Transverse colon (tissue), 4 donors: ENCODE measurements around the gene TBATA. TPM values are rescaled to one million over a fixed set of nuclear protein-coding genes. Genes with fewer than 3 reads are reported as not detected.

Experiments used
- DNase-seq: peaks from one replicate; pipeline ENCODE4 v3.0.0-alpha.2; 2019
- H3K27ac ChIP-seq, 4 donors: fragments of 200-600 bp; sonication (generic); 2 replicates each; pipeline ENCODE4 v1.5.1; 2016 to 2018; ENCODE audit warnings: inconsistent platforms in 4 of 4
- H3K27me3 ChIP-seq: fragments of 200-600 bp; sonication (generic); 2 replicates; pipeline ENCODE4 v1.5.1; 2017; ENCODE audit warnings: inconsistent platforms
- H3K36me3 ChIP-seq, 4 donors: fragments of 200-600 bp; sonication (generic); 2 replicates each; pipeline ENCODE4 v1.5.1; 2017 to 2019; ENCODE audit warnings: inconsistent platforms in 4 of 4
- H3K4me1 ChIP-seq, 4 donors: fragments of 200-600 bp; sonication (generic); 2 replicates each; pipeline ENCODE4 v1.5.1; 2017 to 2020; ENCODE audit warnings: inconsistent platforms in 4 of 4
- H3K4me3 ChIP-seq, 4 donors: fragments of 200-600 bp; sonication (generic); 1 replicate in 1 of 4; 2 replicates in 3 of 4; pipeline versions ENCODE4 v1.5.1 to v1.6.1; 2017 to 2019; ENCODE audit warnings: inconsistent platforms in 4 of 4
- H3K9me3 ChIP-seq, 2 donors: fragments of 200-600 bp; sonication (generic); 2 replicates each; pipeline ENCODE4 v1.5.1; 2017 to 2019; ENCODE audit warnings: inconsistent platforms in 2 of 2
- EP300 ChIP-seq: sonication (generic); formaldehyde crosslinking; IDR thresholded peaks from one replicate; pipeline ENCODE4 v1.6.1; 2017; ENCODE audit warnings: antibody characterized with exemption, low read depth
- POLR2A ChIP-seq: fragments of 450-650 bp; IDR thresholded peaks from one replicate; pipeline ENCODE4 v1.6.1; 2016; ENCODE audit warnings: antibody characterized with exemption, mild to moderate bottlenecking, moderate library complexity
- POLR2AphosphoS5 ChIP-seq, 3 donors: sonication (generic); formaldehyde crosslinking; IDR thresholded peaks; one replicate each; pipeline ENCODE4 v1.6.1; 2016; ENCODE audit warnings: antibody characterized with exemption in 3 of 3
- WGBS, 2 donors: methylation state at CpG; one replicate each; pipeline ENCODE4 v1.1.5; 2018; ENCODE audit warnings: low coverage in 1 of 2; 5-methylcytosine and 5-hydroxymethylcytosine counted together
- in situ Hi-C, 4 donors: fragments of 200-750 bp; cut with MboI; loops; one replicate each; pipeline versions ENCODE4 v1.15.0 to v1.15.1; 2017; ENCODE audit warnings: low sequenced_read_pairs in 3 of 4, low pct_ligation_motif_present in 1 of 4, low pct_unique_long_range_greater_than_20kb in 1 of 4
- intact Hi-C: fragments of 100-400 bp; cut with DNase I; formaldehyde crosslinking; loops from one replicate; pipeline ENCODE4 v1.15.1; 2023; ENCODE audit warnings: low total_unique reads
- total RNA-seq, 4 donors: library from RNA; depleted of rRNA; stranded (reverse); fragments of >200 nt; gene quantifications; one replicate each; pipeline ENCODE4 v1.1.0, GENCODE V29; 2016
- TF ChIP-seq, protein P1 (sequence below), 5 experiments: fragments of 200-600 bp in 3 of 5; fragments of 450-650 bp in 2 of 5; sonication (generic) in 3 of 5; IDR thresholded peaks; 1 replicate in 2 of 5; 2 replicates in 3 of 5; pipeline ENCODE4 v1.5.1; 2016 to 2017; ENCODE audit warnings: antibody characterized with exemption in 5 of 5, inconsistent platforms in 3 of 5, mild to moderate bottlenecking in 2 of 5, moderate library complexity in 1 of 5

Gene TBATA
- total RNA-seq, 4 donors from 2014 or later: not detected

GRCh38 chr10:70763567-70763966 lies 21.6 kb downstream of the TBATA start:
- no peak overlapping the region for H3K4me3 ChIP-seq
- H3K9me3 ChIP-seq: no peaks in the 10 kb centered on the region
- no peaks in the 10 kb centered on the region for H3K36me3 ChIP-seq
- WGBS, 2 donors: 68% methylated on average over 3 of the region's 3 CpGs; no CpG with 5 or more reads in 1 of the 2 donors
- no peak for DNase-seq
- no peak overlapping the region for H3K27ac ChIP-seq
- in situ Hi-C loops (loop anchor here in 3 of 4 donors (5.0 to 25.0 kb wide), 3 partner anchors 211 to 301 kb away; no protein-coding TSS in a partner anchor), intact Hi-C loops (no loop called here)
- H3K27me3 ChIP-seq: no peaks in the 10 kb centered on the region
- no peaks in the 10 kb centered on the region for H3K4me1 ChIP-seq
- TF ChIP-seq, protein P1, sequence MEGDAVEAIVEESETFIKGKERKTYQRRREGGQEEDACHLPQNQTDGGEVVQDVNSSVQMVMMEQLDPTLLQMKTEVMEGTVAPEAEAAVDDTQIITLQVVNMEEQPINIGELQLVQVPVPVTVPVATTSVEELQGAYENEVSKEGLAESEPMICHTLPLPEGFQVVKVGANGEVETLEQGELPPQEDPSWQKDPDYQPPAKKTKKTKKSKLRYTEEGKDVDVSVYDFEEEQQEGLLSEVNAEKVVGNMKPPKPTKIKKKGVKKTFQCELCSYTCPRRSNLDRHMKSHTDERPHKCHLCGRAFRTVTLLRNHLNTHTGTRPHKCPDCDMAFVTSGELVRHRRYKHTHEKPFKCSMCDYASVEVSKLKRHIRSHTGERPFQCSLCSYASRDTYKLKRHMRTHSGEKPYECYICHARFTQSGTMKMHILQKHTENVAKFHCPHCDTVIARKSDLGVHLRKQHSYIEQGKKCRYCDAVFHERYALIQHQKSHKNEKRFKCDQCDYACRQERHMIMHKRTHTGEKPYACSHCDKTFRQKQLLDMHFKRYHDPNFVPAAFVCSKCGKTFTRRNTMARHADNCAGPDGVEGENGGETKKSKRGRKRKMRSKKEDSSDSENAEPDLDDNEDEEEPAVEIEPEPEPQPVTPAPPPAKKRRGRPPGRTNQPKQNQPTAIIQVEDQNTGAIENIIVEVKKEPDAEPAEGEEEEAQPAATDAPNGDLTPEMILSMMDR (IDR thresholded peaks at IDR 0.05): no peak
- no peak for TF ChIP-seq POLR2A
- no peak for TF ChIP-seq EP300
- no peak for TF ChIP-seq POLR2AphosphoS5 (IDR thresholded peaks at IDR 0.05)

GRCh38 chr10:70762441-70763175 lies 22.6 kb downstream of the TBATA start:
- Histone ChIP-seq H3K4me1 (no peaks in the 10 kb centered on the region), H3K27ac (no peak overlapping the region), H3K36me3 (no peaks in the 10 kb centered on the region), H3K4me3 (no peak overlapping the region), H3K9me3 (no peaks in the 10 kb centered on the region), H3K27me3 (no peaks in the 10 kb centered on the region)
- intact Hi-C loops: no loop called here
- DNase-seq: no peak
- 71 to 80% methylated on average over 3 to 7 of the region's 7 CpGs for WGBS, 2 donors
- TF ChIP-seq, protein P1 (IDR thresholded peaks at IDR 0.05): no peak
- TF ChIP-seq EP300: no peak
- TF ChIP-seq POLR2A: no peak
- no peak for TF ChIP-seq POLR2AphosphoS5 (IDR thresholded peaks at IDR 0.05)
- in situ Hi-C loops: loop anchor here in 3 of 4 donors (5.0 to 25.0 kb wide), 3 partner anchors 210 to 300 kb away; no protein-coding TSS in a partner anchor

DNA sequence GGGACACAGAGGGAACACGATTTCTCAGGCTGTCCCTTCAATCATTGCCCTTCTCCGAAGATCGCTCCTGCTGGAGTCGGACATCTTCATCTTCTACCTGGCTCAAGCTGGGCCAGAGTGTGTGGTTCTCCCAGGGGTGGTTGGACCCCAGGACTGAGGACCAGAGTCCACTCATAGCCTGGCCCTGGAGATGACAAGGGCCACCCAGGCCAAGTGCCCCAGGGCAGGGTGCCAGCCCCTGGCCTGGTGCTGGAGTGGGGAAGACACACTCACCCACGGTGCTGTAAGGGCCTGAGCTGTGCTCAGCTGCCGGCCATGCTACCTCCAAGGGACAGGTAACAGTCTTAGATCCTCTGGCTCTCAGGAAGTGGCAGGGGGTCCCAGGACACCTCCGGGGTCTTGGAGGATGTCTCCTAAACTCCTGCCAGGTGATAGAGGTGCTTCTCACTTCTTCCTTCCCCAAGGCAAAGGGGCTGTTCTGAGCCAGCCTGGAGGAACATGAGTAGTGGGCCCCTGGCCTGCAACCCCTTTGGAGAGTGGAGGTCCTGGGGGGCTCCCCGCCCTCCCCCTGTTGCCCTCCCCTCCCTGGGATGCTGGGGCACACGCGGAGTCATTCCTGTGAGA lies 23.3 kb downstream of the TBATA start:
- Histone ChIP-seq H3K27me3 (no peaks in the 10 kb centered on the region), H3K4me1 (no peaks in the 10 kb centered on the region), H3K9me3 (no peaks in the 10 kb centered on the region), H3K4me3 (no peak overlapping the region), H3K27ac (no peak overlapping the region), H3K36me3 (no peaks in the 10 kb centered on the region)
- in situ Hi-C loops (loop anchor here in 3 of 4 donors (5.0 to 25.0 kb wide), 3 partner anchors 210 to 300 kb away; no protein-coding TSS in a partner anchor), intact Hi-C loops (no loop called here)
- no peak for DNase-seq
- WGBS, 2 donors: 84 to 100% methylated on average over 1 to 10 of the region's 10 CpGs
- TF ChIP-seq POLR2A (no peak), POLR2AphosphoS5 (IDR thresholded peaks at IDR 0.05) (no peak), EP300 (no peak)
- TF ChIP-seq, protein P1 (IDR thresholded peaks at IDR 0.05): no peak

GRCh38 chr10:70761031-70761601 lies 24.1 kb downstream of the TBATA start:
- intact Hi-C loops (no loop called here), in situ Hi-C loops (loop anchor here in 3 of 4 donors (5.0 to 25.0 kb wide), 3 partner anchors 209 to 299 kb away; no protein-coding TSS in a partner anchor)
- H3K4me1 ChIP-seq: no peaks in the 10 kb centered on the region
- no peaks in the 10 kb centered on the region for H3K9me3 ChIP-seq
- no peaks in the 10 kb centered on the region for H3K36me3 ChIP-seq
- H3K27ac ChIP-seq: no peak overlapping the region
- H3K4me3 ChIP-seq: no peak overlapping the region
- H3K27me3 ChIP-seq: no peaks in the 10 kb centered on the region
- WGBS, 2 donors: 75% methylated on average over 7 of the region's 7 CpGs; no CpG with 5 or more reads in 1 of the 2 donors
- TF ChIP-seq POLR2A (no peak), EP300 (no peak), POLR2AphosphoS5 (IDR thresholded peaks at IDR 0.05) (no peak)
- TF ChIP-seq, protein P1 (IDR thresholded peaks at IDR 0.05): no peak
- no peak for DNase-seq
